Right lobe of liver (tissue), 4 donors: ENCODE results near the gene RASA4.
"Not testable (repeated sequence)": the region's sequence is repeated elsewhere in the genome, so short reads cannot be mapped to it uniquely, and the experiment has no call there.

Experiments
- POLR2A ChIP-seq: fragments of 450-650 bp; IDR thresholded peaks from one replicate; pipeline ENCODE4 v1.6.1; 2017; ENCODE audit warnings: antibody characterized with exemption, mild to moderate bottlenecking
- TF ChIP-seq, protein P1 (sequence below), 4 donors: fragments of 200-600 bp in 3 of 4; fragments of 450-650 bp in 1 of 4; IDR thresholded peaks; one replicate each; pipeline versions ENCODE4 v1.5.1 to v1.8.0; 2016 to 2022; ENCODE audit warnings: antibody characterized with exemption in 4 of 4, mild to moderate bottlenecking in 2 of 4
- donor health status: DM: no; HTN: no; CAD: no.
- donor health status: DM: no; HTN: no; CAD: no.
- donor health status: DM: no; HTN: yes; CAD: no.

DNA sequence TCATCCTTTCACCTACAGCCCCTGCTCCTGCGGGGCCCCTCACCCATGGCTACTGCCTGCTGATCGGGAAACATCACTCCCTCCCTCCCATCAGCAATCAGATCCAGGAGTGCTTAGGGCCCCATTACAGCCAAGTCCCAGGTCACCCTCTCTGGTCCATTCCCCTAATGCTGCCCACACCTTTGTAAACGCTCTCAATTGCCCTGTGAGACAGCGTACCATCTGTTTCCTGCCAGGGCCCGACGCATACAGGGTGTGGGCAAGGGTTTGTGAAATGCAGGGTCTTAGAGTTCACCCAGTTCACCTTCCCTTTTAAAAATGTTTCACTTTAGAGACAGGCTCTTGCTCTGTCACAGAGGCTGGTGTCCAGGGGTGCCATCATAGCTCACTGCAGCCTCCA is 17.7 kb upstream of the RASA4 start:
- TF ChIP-seq, protein P1, sequence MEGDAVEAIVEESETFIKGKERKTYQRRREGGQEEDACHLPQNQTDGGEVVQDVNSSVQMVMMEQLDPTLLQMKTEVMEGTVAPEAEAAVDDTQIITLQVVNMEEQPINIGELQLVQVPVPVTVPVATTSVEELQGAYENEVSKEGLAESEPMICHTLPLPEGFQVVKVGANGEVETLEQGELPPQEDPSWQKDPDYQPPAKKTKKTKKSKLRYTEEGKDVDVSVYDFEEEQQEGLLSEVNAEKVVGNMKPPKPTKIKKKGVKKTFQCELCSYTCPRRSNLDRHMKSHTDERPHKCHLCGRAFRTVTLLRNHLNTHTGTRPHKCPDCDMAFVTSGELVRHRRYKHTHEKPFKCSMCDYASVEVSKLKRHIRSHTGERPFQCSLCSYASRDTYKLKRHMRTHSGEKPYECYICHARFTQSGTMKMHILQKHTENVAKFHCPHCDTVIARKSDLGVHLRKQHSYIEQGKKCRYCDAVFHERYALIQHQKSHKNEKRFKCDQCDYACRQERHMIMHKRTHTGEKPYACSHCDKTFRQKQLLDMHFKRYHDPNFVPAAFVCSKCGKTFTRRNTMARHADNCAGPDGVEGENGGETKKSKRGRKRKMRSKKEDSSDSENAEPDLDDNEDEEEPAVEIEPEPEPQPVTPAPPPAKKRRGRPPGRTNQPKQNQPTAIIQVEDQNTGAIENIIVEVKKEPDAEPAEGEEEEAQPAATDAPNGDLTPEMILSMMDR (IDR thresholded peaks at IDR 0.05), result not testable (repeated sequence)
- not testable (repeated sequence) for TF ChIP-seq POLR2A
